Activated CD8-positive, alpha-beta memory T cell treated with anti-CD3 and anti-CD28 coated beads, Interleukin-2, amount 50 U/mL, for 24 hours (primary cell): Measurements from ENCODE around the gene RNF168.
"Not testable (repeated sequence)": the region's sequence is repeated elsewhere in the genome, so short reads cannot be mapped to it uniquely, and the experiment has no call there.

Experiments
- DNase-seq: peaks from one replicate; pipeline ENCODE4 v3.0.0-alpha.2; 2020; ENCODE audit errors: extremely low read depth

RNF168 gene, protein sequence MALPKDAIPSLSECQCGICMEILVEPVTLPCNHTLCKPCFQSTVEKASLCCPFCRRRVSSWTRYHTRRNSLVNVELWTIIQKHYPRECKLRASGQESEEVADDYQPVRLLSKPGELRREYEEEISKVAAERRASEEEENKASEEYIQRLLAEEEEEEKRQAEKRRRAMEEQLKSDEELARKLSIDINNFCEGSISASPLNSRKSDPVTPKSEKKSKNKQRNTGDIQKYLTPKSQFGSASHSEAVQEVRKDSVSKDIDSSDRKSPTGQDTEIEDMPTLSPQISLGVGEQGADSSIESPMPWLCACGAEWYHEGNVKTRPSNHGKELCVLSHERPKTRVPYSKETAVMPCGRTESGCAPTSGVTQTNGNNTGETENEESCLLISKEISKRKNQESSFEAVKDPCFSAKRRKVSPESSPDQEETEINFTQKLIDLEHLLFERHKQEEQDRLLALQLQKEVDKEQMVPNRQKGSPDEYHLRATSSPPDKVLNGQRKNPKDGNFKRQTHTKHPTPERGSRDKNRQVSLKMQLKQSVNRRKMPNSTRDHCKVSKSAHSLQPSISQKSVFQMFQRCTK

DNA sequence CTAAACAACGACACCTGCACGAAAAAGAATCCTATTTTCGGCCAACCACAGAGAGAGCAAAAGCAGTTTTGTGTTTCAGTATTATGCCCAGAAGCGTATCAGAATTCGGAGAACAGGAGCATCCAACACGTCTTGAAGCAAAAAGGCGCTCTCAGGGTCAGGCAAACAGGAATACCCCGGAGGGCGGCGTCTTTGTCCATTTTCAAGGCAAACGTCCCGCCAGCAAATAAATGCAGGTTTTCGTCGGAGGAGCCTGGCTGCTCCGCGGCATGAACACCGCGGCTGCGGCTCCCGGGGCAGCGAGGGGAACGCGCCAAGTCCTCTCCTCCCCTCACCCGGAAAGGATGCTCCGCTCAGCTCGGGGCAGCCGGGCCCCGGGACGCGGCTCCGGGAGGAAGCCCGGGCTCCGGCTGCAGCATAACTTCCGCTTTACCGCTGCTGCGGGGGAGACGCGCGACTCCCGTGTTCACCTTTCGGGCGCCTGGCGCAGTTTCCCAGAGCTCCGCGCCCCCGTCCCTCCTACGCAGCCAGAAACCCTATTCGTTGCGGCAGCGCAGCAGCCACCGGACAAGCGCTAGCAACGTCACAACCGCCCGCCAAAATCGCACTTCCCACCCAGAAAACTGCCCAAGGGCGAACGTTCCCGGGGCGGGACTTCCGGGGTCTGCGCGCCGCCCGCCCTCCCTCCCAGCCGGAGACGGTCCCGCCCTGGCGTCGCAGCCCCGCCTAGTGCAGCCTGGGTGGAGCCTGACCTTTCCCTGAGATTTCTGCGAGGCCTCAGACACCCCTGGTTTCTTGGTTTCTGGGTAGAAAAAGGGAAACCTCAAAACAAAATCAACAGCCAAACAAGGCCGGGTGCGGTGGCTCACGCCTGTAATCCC, at the start of gene RNF168:
TSS of gene RNF168 (minus strand) at position 573 of the 881 bp plus-strand sequence. CDS start 595 bp downstream, outside the sequence.
- DNase-seq: peak; percentile 89

DNA sequence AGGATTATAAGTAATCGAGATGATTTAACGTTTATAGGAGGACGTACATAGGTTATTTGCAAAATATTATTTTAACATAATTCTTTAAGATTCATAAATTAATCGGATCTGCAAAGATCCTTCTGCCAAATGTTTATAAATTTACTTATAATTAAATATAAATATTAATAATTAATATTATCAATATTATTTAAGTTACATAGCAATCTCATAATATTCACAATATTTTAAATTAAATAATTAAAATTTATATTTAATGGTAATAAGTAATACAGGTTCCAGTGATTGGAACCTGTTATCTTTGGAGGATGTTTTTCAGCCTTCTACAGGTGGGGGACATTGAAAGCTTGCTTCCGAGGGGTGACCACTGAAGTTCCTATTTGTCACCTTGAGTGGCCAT, 48.7 kb upstream of the RNF168 start:
- no peak for DNase-seq

DNA sequence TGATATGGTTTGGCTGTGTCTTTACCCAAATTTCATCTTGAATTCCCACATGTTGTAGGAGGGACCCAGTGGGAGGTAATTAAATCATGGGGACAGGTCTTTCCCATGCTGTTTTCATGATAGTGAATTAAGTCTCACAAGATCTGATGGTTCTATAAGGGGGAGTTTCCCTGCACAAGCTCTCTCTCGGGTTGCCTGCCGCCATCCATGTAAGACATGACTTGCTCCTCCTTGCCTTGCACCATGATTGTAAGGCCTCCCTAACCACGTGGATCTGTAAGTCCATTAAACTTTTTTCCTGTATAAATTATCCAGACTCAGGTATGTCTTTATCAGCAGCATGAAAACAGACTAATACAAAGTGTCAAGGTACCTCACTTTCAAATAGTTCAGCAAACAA, 46.6 kb upstream of the RNF168 start:
- DNase-seq: not testable (repeated sequence)

DNA sequence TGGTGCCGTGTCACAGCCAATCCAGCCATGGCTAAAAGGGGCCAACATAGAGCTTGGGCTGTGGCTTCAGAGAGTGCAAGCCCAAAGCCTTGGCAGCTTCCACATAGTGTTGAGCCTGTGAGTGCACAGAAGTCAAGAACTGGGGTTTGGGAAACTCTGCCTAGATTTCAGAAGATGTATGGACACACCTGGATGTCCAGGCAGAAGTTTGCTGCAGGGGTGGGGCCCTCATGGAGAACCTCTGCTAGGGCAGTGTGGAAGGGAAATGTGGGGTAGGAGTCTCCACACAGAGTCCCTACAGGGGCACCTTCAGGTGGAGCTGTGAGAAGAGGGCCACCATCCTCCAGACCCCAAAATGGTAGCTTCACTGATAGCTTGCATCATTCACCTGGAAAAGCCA, 45.7 kb upstream of the RNF168 start:
- not testable (repeated sequence) for DNase-seq

DNA sequence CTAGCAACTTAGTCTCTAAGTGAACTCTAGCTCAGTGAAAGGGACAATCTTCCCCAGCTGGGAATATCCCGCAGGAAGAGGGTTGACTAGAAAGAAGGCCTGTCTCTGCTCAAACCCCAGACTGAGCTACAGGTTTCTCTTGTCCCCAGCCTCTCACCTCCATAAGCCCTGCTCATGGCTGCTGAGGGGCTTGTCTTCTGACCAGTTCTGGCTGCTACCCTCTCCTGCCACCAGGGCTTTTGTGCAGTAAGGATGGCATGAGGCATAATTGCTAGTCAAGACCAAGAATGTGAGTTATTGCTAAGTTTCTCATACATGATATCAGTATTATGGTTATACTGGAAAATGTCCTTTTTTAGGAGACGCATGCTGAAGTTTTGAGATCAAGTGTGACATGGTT, 43.5 kb upstream of the RNF168 start:
- no peak for DNase-seq

DNA sequence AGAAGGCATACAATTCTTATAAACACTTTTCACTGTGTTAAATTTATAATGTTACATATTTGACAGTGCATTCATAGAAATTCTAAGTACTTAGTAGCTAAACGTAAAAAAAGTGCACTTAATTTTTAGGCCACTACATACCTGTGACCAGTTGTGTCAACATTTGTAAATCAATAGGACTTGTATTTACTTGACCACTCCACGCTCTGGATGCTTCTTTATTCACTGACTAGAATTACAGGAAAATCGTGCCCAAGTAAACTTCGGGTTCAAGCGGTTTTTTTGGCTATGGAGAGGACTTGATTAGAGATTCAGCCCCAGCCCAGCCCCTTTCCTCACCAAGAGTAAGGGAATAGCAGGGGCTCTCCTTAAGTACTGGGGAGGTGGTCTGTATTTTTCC, 43.0 kb upstream of the RNF168 start:
- no peak for DNase-seq

DNA sequence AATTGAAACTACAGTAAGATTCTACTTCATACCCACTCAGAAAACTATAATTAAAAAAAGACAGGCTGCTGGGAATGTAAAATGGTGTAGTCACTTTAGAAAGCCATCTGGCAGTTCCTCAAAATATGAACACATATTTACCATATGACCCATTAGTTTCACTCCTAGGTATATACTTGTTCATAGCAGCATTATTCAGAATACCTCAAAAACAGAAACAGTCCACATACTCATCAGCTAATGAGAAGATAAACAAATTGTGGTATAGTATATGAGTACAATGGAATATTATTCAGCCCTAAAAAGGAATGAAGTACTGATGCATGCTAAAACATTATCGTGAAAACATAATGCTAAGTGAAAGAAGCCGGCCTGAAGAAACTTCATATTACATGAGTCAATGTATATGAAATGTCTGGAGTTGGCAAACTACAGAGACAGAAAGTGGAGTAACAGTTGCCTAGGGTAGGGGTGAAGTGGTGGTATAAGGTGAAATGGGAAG, 41.0 kb upstream of the RNF168 start:
- no peak for DNase-seq

DNA sequence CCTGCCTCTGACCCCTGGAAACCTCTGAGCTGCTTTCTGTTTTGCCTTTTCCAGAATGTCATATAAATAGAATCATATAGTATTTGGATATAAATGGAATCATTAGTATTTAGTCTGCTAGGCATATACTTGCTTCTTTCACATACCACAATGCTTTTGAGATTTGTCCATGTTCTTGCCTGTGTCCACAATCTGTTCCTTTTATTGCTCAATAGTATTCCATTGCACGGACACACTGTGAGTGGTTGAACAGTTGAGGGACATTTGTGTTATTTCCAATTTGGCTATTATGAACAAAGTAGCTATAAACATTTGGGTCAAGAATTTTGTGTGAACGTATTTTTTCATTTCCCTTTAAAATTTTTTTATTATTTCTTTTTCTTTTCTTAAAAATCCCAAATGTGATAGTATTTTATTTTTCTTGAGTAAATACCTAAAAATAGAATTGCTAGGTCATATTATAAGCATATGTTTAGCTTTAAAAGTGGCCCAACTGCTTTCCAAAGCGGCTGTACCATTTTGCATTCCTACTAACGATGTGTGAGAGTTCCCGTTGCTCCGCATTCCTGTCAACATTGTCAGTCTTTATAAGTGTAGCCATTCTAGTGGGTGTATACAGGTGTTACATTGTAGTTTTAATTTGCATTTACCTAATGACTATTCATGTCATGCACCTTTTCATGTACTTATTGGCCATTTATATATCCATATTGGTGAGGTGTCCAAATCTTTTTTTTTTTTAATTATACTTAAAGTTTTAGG, 38.3 kb upstream of the RNF168 start:
- no peak for DNase-seq

DNA sequence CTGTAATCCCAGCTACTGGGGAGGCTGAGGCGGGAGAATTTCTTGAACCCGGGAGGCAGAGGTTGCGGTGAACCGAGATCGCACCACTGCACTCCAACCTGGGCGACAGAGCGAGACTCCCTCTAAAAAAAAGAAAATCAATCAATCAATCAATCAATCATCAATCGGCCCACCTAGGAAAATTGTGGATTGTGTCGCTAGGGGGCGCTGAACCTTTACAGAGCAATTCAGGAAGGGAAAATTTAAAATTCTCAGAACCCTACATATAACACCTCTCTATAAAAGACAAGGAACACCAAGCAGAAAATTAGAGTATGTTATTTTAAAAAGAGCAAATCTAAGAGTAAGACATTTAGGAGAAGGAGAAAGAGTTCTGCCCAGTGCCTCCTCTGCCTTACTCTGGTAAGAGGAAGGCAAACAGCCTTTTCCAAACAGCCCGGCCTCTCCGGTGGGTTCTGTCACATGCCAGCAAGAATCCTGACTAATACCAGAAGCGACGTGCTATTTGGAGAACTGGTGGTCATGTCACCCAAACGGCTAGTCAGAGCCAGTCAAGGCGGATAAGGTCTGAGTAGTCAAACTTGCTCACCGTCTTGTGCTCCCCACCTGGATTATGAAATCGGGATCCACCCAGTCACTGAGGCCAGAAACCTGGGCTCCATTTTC, 33.9 kb upstream of the RNF168 start:
- peak; percentile 23 for DNase-seq

DNA sequence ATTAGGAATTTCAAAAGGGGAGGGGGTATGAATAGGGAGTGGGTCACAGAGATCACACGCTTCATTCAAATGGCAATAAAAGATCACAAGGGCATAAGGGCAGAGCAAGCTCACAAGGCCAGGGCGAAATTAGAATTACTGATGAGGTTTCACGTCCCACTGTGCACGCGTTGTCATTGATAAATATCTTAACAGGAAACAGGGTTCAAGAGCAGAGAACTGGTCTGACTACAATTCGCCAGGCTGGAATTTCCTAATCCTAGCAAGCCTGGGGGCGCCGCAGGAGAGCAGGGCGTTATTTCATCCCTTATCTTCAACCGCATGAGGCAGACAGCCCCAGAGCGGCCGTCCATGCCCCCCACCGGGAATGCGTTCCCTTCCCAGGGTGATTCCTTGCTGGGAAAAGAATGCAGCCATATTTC, 29.7 kb upstream of the RNF168 start:
- no peak for DNase-seq

DNA sequence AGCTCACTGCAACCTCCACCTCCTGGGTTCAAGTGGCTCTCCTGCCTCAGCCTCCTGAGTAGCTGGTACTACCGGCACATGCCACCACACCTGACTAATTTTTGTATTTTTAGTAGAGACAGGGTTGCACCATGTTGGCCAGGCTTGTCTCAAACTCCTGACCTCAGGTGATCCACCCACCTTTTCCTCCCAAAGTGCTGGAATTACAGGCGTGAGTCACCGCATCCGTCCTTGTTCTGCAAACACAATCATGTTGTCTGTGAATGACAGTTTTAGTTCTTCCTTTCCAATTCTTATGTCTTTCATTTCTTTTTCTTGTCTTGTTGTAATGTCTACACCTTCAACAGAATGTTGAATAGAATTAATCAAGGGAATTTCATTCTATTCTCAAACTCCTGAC, 27.9 kb upstream of the RNF168 start:
- no peak for DNase-seq

DNA sequence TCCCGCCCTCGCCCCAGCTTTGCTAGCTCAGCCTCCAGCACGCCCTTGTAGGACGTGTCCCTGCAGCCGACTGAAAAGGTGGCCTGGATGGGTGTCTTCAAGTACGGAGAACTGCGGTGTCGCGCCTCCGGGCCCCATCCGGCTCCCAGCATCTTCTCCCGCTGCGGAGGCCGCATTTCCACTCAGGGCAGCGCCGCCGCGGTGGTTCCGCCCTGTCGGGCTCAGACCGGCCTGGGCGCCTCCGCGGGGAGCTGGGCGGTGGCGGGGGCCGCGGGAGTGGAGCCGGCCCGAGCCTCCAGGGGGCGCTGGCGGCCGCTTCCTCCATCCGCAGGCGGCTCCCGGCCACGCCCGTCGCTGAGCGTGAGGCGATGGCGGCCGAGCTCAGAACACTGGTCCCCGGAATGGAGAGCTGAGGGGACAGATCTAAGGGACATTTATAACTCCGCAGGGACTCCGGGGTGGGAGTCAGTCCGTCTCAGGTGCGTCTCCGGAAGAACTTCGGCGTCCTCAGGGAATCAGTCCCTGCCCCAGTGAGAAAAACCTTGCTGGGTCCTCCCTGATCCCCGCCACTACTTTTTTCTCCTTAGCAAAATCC, 25.2 kb upstream of the RNF168 start:
- DNase-seq: peak; percentile 44

DNA sequence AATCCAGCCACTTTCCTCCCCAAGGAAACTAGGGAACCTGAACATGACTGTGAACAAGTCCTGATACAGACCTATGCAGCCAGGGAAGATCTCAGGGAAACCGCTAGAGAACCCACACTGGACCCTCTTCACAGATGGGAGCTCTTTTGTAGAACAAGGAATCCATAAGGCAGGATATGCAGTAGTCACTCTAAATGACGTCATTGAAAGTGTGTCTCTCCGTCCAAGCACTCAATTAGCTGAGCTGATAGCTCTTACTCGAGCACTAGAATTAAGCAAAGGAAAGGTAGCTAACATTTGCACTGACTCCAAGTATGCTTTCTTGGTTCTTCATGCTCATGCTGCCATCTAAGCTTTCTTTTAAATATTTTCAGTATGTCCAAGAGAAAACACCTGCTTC, 21.6 kb upstream of the RNF168 start:
- DNase-seq: no peak

DNA sequence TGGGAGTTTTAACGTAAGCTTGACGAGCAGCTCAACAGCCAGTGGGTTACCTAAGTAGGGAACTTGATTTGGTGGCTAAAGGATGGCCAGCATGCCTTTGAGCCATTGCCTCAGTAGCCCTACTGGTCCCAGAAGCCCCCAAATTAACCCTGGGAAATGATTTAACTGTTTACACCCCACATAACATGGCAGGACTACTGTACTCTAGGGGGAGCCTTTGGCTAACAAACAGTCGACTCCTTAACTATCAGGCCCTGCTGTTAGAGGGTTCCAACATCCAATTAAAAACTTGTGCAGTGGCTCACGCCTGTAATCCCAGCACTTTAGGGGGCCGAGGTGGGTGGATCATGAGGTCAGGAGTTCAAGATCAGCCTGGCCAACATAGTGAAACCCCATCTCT, 21.0 kb upstream of the RNF168 start:
- no peak for DNase-seq

DNA sequence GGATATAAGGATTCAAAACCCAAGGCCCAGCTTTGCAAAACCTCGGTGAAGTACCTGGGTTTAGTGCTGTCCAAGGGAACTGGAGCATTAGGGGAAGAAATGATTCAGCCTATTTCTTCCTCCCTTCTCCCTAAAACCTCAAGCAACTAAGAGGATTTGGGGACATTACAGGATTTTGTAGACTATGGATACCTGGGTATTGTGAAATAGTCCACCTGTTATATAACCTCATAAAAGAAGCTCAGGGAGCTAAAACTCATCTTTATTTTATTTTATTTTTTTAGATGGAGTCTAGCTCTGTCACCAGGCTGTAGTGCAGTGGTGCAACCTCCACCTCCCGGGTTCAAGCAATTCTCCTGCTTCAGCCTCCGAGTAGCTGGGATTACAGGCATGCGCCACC, 20.3 kb upstream of the RNF168 start:
- DNase-seq: no peak

DNA sequence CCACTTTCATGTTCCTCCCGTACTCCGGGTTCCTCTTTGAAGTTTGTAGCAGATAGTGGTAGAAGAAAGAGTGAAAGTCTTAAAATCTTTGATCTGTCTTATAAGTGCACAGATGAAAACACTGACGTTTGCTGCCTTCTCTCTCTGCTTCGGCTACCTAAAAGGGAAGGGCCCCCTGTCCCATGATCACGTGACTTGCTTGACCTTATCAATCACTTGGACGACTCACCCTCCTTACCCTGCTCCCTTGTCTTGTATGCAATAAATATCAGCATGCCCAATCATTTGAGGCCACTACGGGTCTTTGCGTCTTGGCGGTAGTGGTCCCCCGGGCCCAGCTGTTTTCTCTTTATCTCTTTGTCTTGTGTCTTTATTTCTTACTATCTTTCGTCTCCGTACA, 17.7 kb upstream of the RNF168 start:
- DNase-seq: not testable (repeated sequence)

DNA sequence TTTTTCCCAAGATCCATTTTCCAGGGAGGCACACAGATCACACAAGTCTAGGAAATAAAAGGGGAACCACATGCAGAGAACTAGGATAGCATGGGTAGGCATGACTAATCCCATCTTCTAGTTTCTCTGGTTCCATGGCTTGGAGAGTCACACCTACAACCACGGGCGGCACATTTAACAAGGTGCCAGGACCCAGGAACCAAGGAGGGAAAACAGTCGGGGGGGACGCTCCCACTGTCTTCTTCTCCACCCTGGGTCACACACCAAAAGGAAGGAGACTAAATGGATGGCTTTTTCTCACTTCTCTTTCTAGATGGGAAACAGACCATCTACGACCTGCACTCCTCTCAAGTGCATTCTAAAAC, 16.1 kb upstream of the RNF168 start:
- no peak for DNase-seq

DNA sequence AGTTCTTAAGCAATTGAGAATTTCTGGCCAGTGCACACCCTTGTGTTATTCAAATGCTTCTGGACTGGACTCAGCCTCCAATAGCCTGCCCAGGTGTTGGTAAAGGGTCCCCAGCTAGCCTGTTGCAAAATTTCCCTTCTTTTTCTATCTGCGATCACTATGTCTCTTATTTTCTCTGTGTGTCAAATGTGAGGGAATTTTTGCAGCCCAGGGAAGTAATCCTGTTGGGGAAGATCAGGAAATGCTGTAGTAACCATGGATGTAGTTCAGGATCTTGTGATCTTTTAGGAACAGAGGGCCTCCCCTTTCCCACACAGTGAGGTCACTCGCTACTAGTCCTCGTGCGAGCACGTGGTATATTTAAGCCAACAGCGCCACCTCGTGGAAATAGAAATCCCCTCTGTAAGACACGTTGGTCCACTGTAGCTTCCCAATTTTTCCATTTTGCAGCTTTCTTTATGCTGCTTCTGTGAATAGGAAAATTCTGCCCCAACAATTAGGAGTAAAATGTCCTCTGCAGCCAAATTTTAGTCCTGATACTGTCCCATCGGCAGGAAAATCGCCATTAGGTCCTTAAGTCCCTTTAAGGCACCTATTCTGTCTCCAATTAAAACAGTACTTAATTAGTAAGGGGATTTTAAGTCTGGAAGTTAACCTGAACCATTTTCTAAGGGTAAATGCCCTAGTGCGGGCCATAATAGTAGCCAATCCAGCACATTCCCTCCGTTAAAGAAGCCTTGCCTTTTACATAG, 15.6 kb upstream of the RNF168 start:
- peak; percentile 27 for DNase-seq

DNA sequence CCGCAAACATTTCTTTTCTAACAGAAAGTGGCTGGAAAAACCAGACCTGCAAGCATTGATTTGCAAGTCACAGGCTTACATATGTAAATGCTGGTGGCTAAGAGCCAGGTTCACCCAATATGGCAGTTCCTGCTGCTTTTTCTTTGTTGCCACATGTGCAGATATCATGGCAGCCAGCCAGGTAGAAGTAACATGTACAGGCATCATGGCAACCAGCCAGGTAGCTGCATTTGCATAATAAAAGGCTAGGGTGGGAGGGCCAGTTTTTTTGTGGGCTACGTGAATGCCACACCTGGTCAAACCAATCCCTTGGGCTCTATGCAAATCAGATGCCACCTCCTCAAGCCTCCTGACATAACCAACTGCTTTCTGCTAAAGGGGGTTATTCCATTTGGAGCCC, 14.4 kb upstream of the RNF168 start:
- no peak for DNase-seq
